Spleen (tissue), 11 donors: ENCODE measurements around the gene RPTOR. TPM values are rescaled to one million over a fixed set of nuclear protein-coding genes. Genes with fewer than 3 reads are reported as not detected.

Experiments
- DNase-seq: peaks from one replicate; pipeline ENCODE4 v3.0.0-alpha.2; 2020
- H3K27ac ChIP-seq, 8 donors: fragments of 200-600 bp; sonication (generic) in 7 of 8; 1 replicate in 4 of 8; 2 replicates in 4 of 8; pipeline versions ENCODE4 v1.5.0 to v1.8.0; 2016 to 2021; ENCODE audit warnings: inconsistent platforms in 4 of 8, mild to moderate bottlenecking in 4 of 8, moderate library complexity in 1 of 8
- H3K27me3 ChIP-seq, 7 donors: fragments of 200-600 bp; sonication (generic) in 6 of 7; replicated peaks in 1 of 7; 1 replicate in 4 of 7; 2 replicates in 3 of 7; pipeline versions ENCODE4 v1.5.0 to v1.8.0; 2016 to 2021; ENCODE audit warnings: inconsistent platforms in 3 of 7, mild to moderate bottlenecking in 1 of 7
- H3K36me3 ChIP-seq, 6 donors: fragments of 200-600 bp; sonication (generic) in 5 of 6; 1 replicate in 4 of 6; 2 replicates in 2 of 6; pipeline versions ENCODE4 v1.5.0 to v1.8.0; 2016 to 2021; ENCODE audit warnings: inconsistent platforms in 2 of 6
- H3K4me1 ChIP-seq, 6 donors: fragments of 200-600 bp; sonication (generic) in 5 of 6; 1 replicate in 3 of 6; 2 replicates in 3 of 6; pipeline versions ENCODE4 v1.5.0 to v1.8.0; 2016 to 2021; ENCODE audit warnings: inconsistent platforms in 3 of 6
- H3K4me3 ChIP-seq, 8 donors: fragments of 200-600 bp; sonication (generic) in 7 of 8; 1 replicate in 4 of 8; 2 replicates in 4 of 8; pipeline versions ENCODE4 v1.5.0 to v1.8.0; 2016 to 2021; ENCODE audit warnings: inconsistent platforms in 4 of 8, mild to moderate bottlenecking in 4 of 8, moderate library complexity in 2 of 8
- H3K9me3 ChIP-seq, 8 donors: fragments of 200-600 bp; sonication (generic) in 7 of 8; 1 replicate in 4 of 8; 2 replicates in 4 of 8; pipeline versions ENCODE4 v1.5.0 to v1.8.0; 2016 to 2021; ENCODE audit warnings: inconsistent platforms in 4 of 8
- POLR2A ChIP-seq, 3 donors: fragments of 450-650 bp; IDR thresholded peaks; one replicate each; pipeline ENCODE4 v1.5.1; 2017; ENCODE audit warnings: antibody characterized with exemption in 3 of 3, mild to moderate bottlenecking in 1 of 3
- POLR2AphosphoS5 ChIP-seq, 3 donors: sonication (generic); formaldehyde crosslinking; IDR thresholded peaks; one replicate each; pipeline ENCODE4 v1.5.1; 2017; ENCODE audit warnings: antibody characterized with exemption in 3 of 3
- WGBS, 5 donors: extraction: QIAGEN DNeasy Blood & Tissue Kit in 3 of 5; methylation state at CpG; one replicate each; pipeline versions ENCODE4 v1.1.5 to v1.1.7; 2013 to 2018; 5-methylcytosine and 5-hydroxymethylcytosine counted together
- intact Hi-C: fragments of 100-400 bp; cut with DNase I; formaldehyde crosslinking; loops from one replicate; pipeline ENCODE4 v1.15.0; 2023; ENCODE audit warnings: low total_unique reads
- polyA plus RNA-seq, 3 donors: library from polyadenylated mRNA; stranded (reverse); fragments of 200-250 nt; gene quantifications; one replicate each; pipeline ENCODE4 v1.2.1, GENCODE V29; 2013
- total RNA-seq, 7 donors: library from RNA; depleted of rRNA in 3 of 7; stranded (reverse); fragments of >200 nt in 3 of 7; fragmentation: NEBNext Ultra II Directional in 4 of 7; extraction: Animal tissue kit (Norgen Biotek cat#: 25700) in 4 of 7; gene quantifications; one replicate each; pipeline versions ENCODE4 v1.1.0 to v1.2.1, GENCODE V29; 2016 to 2021
- TF ChIP-seq, protein P1 (sequence below), 11 experiments: fragments of 200-600 bp in 7 of 11; fragments of 450-650 bp in 4 of 11; sonication (generic) in 4 of 11; IDR thresholded peaks in 8 of 11; conservative IDR thresholded peaks in 3 of 11; 1 replicate in 7 of 11; 2 replicates in 4 of 11; pipeline versions ENCODE4 v1.4.0 to v1.8.0; 2016 to 2021; ENCODE audit warnings: antibody characterized with exemption in 11 of 11, inconsistent platforms in 4 of 11, mild to moderate bottlenecking in 1 of 11
- donor health status: healthy with polysubstance abuse.
- donor health status: DM: no; HTN: no; CAD: no; lungs with moderate emphysema.
- donor health status: DM: no; HTN: no; CAD: no.
- donor health status: Bipolar disorder and iron deficiency.
- donor health status: healthy.
- donor health status: DM: no; HTN: no; CAD: no.
- donor health status: DM: yes; HTN: yes; CAD: no.

The RPTOR gene
- total and polyA plus RNA-seq, 10 donors: 3.1 to 61.2 (median 40.7) TPM

DNA sequence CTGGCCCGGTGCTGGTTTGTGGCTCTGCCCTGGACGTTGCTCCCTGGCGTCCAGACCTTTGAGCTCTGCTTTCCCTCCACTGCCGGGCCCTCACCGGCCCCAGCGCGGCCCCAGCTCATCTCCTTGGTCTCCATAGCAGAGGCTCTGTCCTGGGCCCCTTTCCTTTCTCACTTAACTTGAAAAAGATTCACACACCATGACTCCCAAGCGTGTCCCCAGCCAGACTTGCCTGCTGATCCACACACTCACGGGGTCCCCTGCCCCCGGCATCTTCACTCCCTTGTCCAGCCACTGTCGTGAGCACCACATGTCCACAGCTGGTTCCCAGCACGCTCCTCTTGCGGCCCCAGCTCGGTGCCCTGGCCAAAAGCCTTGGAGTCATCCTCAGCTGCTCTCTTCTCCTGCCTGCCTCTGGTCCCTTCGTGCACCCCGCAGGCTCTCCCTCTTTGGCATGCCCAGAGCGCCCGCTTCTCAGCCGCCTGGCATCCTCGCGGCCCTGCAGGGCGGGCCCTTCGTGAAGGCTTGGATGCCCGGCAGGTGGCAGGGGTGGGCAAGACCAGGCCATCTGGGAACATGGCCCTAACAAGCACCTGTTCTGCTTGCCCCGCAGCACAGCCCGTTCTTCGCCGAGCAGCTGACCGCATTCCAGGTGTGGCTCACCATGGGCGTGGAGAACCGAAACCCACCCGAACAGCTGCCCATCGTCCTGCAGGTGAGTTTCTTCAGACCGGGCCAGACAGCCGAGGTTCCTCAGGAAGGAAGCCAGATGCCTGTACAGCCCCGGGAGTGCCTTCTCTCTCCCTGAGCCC lies 301.4 kb downstream of the RPTOR start:
- Histone ChIP-seq H3K36me3 (peaks cover 0 to 63% (median 7%) of the 10 kb centered on the region in 6 donors), H3K27me3 (no peaks in the 10 kb centered on the region), H3K27ac (no peak overlapping the region), H3K9me3 (no peaks in the 10 kb centered on the region), H3K4me1 (peaks cover 0 to 42% (median 14%) of the 10 kb centered on the region in 6 donors), H3K4me3 (no peak overlapping the region)
- TF ChIP-seq POLR2AphosphoS5 (IDR thresholded peaks at IDR 0.05): peak in 2 of 3 donors; percentile 49 to 81
- TF ChIP-seq, protein P1, sequence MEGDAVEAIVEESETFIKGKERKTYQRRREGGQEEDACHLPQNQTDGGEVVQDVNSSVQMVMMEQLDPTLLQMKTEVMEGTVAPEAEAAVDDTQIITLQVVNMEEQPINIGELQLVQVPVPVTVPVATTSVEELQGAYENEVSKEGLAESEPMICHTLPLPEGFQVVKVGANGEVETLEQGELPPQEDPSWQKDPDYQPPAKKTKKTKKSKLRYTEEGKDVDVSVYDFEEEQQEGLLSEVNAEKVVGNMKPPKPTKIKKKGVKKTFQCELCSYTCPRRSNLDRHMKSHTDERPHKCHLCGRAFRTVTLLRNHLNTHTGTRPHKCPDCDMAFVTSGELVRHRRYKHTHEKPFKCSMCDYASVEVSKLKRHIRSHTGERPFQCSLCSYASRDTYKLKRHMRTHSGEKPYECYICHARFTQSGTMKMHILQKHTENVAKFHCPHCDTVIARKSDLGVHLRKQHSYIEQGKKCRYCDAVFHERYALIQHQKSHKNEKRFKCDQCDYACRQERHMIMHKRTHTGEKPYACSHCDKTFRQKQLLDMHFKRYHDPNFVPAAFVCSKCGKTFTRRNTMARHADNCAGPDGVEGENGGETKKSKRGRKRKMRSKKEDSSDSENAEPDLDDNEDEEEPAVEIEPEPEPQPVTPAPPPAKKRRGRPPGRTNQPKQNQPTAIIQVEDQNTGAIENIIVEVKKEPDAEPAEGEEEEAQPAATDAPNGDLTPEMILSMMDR (IDR thresholded peaks at IDR 0.05 in 8 of 11, conservative IDR thresholded peaks at IDR 0.05 in 3 of 11): peak in 1 of 11 experiments; percentile 7
- TF ChIP-seq POLR2A (IDR thresholded peaks at IDR 0.05): no peak
- WGBS, 5 donors: 81 to 88% (median 86%) methylated on average over 34 to 36 of the region's 36 CpGs
- DNase-seq: peak; percentile 62
- intact Hi-C loops: no loop called here

DNA sequence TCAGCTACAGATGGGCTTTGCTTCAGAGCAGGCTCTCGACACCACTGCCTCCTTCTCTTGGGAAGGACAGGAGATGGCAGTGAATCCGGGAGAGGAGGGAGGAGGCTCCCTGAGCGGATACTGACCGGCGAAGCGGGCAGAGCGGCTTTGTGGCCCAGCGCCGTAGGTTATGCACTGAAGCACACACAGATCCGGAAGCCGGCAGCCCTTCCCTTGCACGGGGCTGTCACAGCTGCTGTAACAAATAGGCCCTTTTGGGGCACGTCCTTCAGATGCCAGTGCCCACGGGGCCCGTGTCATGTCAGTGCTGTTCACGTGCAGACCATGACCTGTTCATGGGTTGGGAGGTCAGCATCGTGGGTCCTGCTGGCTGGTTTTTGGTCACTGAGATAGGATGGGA lies 302.3 kb downstream of the RPTOR start:
- Histone ChIP-seq H3K9me3 (no peaks in the 10 kb centered on the region), H3K4me3 (no peak overlapping the region), H3K4me1 (peaks cover 0 to 42% (median 14%) of the 10 kb centered on the region in 6 donors), H3K27me3 (no peaks in the 10 kb centered on the region), H3K27ac (peak overlapping the region in 2 of 8 donors; percentile 14 to 37), H3K36me3 (peaks cover 0 to 64% (median 7%) of the 10 kb centered on the region in 6 donors)
- 96 to 98% (median 96%) methylated on average over 17 of the region's 17 CpGs for WGBS, 5 donors
- intact Hi-C loops: no loop called here
- peak; percentile 58 for DNase-seq
- TF ChIP-seq, protein P1 (IDR thresholded peaks at IDR 0.05 in 8 of 11, conservative IDR thresholded peaks at IDR 0.05 in 3 of 11): no peak
- TF ChIP-seq POLR2A (IDR thresholded peaks at IDR 0.05): no peak
- TF ChIP-seq POLR2AphosphoS5 (IDR thresholded peaks at IDR 0.05): no peak

- H3K9me3 ChIP-seq: no peaks in the 10 kb centered on the region
- H3K27ac ChIP-seq: peak overlapping the region in 3 of 8 donors; percentile 14 to 37 (median 26)
- H3K36me3 ChIP-seq: peaks cover 0 to 70% (median 7%) of the 10 kb centered on the region in 6 donors
- peak; percentile 67 for DNase-seq
- H3K4me1 ChIP-seq: peaks cover 0 to 42% (median 14%) of the 10 kb centered on the region in 6 donors
- no peaks in the 10 kb centered on the region for H3K27me3 ChIP-seq
- intact Hi-C loops: no loop called here
- no peak for TF ChIP-seq POLR2AphosphoS5 (IDR thresholded peaks at IDR 0.05)
- TF ChIP-seq, protein P1 (IDR thresholded peaks at IDR 0.05 in 8 of 11, conservative IDR thresholded peaks at IDR 0.05 in 3 of 11): no peak
- no peak for TF ChIP-seq POLR2A (IDR thresholded peaks at IDR 0.05)
- H3K4me3 ChIP-seq: no peak overlapping the region
- 69 to 84% (median 79%) methylated on average over 28 of the region's 28 CpGs for WGBS, 5 donors
Measured at GRCh38 chr17:80847496-80848230, 303.0 kb downstream of the RPTOR start.
